ENCODE data around the gene PAFAH1B1.

DNA sequence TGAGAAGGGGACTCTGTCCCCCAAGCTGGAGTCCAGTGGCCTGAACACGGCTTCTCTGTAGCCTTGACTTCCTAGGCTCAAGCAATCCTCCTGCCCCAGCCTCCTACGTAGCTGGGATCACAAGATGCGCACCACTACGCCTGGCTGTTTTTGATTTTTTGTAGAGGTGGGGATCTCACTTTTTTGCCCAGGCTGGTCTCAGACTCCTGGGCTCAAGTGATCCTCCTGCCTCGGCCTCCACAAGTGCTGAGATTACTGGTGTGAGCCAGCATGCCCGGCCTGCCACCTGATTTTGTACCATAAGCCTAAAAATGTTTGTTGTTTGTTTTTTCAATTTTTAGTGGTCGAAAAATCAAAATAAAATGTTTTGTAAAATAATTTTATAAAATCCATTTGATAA, 19.2 kb downstream of the PAFAH1B1 start:
- TF ChIP-seq, protein P1, sequence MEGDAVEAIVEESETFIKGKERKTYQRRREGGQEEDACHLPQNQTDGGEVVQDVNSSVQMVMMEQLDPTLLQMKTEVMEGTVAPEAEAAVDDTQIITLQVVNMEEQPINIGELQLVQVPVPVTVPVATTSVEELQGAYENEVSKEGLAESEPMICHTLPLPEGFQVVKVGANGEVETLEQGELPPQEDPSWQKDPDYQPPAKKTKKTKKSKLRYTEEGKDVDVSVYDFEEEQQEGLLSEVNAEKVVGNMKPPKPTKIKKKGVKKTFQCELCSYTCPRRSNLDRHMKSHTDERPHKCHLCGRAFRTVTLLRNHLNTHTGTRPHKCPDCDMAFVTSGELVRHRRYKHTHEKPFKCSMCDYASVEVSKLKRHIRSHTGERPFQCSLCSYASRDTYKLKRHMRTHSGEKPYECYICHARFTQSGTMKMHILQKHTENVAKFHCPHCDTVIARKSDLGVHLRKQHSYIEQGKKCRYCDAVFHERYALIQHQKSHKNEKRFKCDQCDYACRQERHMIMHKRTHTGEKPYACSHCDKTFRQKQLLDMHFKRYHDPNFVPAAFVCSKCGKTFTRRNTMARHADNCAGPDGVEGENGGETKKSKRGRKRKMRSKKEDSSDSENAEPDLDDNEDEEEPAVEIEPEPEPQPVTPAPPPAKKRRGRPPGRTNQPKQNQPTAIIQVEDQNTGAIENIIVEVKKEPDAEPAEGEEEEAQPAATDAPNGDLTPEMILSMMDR (tag by site-specific recombination; IDR thresholded peaks at IDR 0.05), result no peak
- no peak for TF ChIP-seq INSM2 (tag by site-specific recombination; IDR thresholded peaks at IDR 0.05)
- no peak for TF ChIP-seq ZNF629 (tag by site-specific recombination; IDR thresholded peaks at IDR 0.05)
- no peak for TF ChIP-seq ZBTB11 (tag by site-specific recombination; conservative IDR thresholded peaks at IDR 0.05; ENCODE audit: low read depth)
- no peak for TF ChIP-seq ZNF274 (IDR thresholded peaks at IDR 0.05; ENCODE audit: low read length)
- no peak for TF ChIP-seq ZNF274 (tag by site-specific recombination; IDR thresholded peaks at IDR 0.05; ENCODE audit: borderline replicate concordance)
- TF ChIP-seq, protein P2, sequence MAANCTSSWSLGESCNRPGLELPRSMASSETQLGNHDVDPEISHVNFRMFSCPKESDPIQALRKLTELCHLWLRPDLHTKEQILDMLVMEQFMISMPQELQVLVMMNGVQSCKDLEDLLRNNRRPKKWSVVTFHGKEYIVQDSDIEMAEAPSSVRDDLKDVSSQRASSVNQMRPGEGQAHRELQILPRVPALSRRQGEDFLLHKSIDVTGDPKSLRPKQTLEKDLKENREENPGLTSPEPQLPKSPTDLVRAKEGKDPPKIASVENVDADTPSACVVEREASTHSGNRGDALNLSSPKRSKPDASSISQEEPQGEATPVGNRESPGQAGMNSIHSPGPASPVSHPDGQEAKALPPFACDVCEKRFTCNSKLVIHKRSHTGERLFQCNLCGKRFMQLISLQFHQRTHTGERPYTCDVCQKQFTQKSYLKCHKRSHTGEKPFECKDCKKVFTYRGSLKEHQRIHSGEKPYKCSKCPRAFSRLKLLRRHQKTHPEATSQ (tag by site-specific recombination; IDR thresholded peaks at IDR 0.05), result no peak
- TF ChIP-seq, protein P3, sequence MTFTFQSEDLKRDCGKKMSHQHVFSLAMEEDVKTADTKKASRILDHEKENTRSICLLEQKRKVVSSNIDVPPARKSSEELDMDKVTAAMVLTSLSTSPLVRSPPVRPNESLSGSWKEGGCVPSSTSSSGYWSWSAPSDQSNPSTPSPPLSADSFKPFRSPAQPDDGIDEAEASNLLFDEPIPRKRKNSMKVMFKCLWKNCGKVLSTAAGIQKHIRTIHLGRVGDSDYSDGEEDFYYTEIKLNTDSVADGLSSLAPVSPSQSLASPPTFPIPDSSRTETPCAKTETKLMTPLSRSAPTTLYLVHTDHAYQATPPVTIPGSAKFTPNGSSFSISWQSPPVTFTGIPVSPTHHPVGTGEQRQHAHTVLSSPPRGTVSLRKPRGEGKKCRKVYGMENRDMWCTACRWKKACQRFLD (tag by site-specific recombination; IDR thresholded peaks at IDR 0.05), result no peak
- TF ChIP-seq ZNF24 (tag by site-specific recombination; IDR thresholded peaks at IDR 0.05), result no peak
- TF ChIP-seq, protein P4, sequence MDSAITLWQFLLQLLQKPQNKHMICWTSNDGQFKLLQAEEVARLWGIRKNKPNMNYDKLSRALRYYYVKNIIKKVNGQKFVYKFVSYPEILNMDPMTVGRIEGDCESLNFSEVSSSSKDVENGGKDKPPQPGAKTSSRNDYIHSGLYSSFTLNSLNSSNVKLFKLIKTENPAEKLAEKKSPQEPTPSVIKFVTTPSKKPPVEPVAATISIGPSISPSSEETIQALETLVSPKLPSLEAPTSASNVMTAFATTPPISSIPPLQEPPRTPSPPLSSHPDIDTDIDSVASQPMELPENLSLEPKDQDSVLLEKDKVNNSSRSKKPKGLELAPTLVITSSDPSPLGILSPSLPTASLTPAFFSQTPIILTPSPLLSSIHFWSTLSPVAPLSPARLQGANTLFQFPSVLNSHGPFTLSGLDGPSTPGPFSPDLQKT (IDR thresholded peaks at IDR 0.05; ENCODE audit: borderline replicate concordance, low read depth, low read length), result no peak
- TF ChIP-seq ZNF366 (tag by site-specific recombination; conservative IDR thresholded peaks at IDR 0.05), result no peak
- TF ChIP-seq HIC1 (tag by site-specific recombination; IDR thresholded peaks at IDR 0.05), result no peak
- TF ChIP-seq ZNF114 (tag by site-specific recombination; IDR thresholded peaks at IDR 0.05), result no peak
- no peak for TF ChIP-seq ZBTB7A (tag by site-specific recombination; IDR thresholded peaks at IDR 0.05; ENCODE audit: low read depth)
- TF ChIP-seq, protein P5, sequence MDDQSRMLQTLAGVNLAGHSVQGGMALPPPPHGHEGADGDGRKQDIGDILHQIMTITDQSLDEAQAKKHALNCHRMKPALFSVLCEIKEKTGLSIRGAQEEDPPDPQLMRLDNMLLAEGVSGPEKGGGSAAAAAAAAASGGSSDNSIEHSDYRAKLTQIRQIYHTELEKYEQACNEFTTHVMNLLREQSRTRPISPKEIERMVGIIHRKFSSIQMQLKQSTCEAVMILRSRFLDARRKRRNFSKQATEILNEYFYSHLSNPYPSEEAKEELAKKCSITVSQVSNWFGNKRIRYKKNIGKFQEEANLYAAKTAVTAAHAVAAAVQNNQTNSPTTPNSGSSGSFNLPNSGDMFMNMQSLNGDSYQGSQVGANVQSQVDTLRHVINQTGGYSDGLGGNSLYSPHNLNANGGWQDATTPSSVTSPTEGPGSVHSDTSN (CRISPR knock-in tag; IDR thresholded peaks at IDR 0.05), result no peak

Measured in HEK293 (cell line).